Measurements from ENCODE around the gene ZNF316.
A peak's percentile ranks its signal among the peaks of the same experiment; 100 is the strongest.
"Not testable (repeated sequence)": the region's sequence is repeated elsewhere in the genome, so short reads cannot be mapped to it uniquely, and the experiment has no call there.

The ZNF316 gene

DNA sequence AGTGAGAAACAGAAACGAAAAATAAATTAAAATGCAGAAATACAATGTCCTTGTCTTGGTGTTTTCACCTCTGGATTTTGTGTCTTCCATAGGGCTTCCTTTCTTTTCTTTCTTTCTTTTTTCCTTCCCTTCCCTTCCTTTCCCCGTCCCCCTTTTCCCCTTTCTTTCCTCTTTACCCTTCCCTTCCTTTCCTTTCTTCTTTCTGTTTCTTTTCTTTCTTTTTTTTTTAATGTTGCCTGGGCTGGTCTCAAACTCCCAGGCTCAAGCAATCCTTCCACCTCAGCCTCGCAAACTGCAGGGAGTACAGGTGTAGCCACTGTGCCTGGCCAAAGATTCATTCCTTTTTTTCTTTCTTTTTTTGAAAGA lies 12.9 kb upstream of the ZNF316 start:
- no peaks in the 10 kb centered on the region for H3K9me3 Mint-ChIP-seq
- H3K36me3 Mint-ChIP-seq (ENCODE audit: low read depth): peaks cover 21% of the 10 kb centered on the region
- H3K27me3 Mint-ChIP-seq (ENCODE audit: low read depth): no peaks in the 10 kb centered on the region
- no peak overlapping the region for H3K27ac Mint-ChIP-seq
- H3K4me1 Mint-ChIP-seq: no peaks in the 10 kb centered on the region
- H3K4me3 Mint-ChIP-seq: no peak overlapping the region
- TF ChIP-seq, protein P1, sequence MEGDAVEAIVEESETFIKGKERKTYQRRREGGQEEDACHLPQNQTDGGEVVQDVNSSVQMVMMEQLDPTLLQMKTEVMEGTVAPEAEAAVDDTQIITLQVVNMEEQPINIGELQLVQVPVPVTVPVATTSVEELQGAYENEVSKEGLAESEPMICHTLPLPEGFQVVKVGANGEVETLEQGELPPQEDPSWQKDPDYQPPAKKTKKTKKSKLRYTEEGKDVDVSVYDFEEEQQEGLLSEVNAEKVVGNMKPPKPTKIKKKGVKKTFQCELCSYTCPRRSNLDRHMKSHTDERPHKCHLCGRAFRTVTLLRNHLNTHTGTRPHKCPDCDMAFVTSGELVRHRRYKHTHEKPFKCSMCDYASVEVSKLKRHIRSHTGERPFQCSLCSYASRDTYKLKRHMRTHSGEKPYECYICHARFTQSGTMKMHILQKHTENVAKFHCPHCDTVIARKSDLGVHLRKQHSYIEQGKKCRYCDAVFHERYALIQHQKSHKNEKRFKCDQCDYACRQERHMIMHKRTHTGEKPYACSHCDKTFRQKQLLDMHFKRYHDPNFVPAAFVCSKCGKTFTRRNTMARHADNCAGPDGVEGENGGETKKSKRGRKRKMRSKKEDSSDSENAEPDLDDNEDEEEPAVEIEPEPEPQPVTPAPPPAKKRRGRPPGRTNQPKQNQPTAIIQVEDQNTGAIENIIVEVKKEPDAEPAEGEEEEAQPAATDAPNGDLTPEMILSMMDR (IDR thresholded peaks at IDR 0.05; ENCODE audit: unreplicated experiment in 3 of 3): no peak

DNA sequence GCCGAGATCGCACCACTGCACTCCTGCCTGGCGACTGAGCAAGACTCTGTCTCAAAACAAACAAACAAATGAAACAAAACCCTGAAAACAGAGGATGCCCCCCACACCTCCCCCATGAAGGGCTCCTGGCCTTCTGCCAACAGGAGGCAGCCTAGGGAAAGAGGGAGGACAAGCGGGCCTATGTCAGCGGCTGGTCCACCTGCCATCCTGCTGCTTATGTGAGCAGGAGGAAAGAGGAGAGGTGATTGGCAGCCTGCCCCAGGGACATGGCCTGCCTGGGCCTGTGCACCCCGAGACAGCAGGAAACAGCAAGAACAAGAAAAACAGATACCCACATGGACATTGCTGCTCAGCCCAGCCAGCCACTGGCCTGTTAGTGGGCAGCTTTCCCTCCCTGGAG lies 9.1 kb upstream of the ZNF316 start:
- Mint-ChIP-seq H3K27ac (no peak overlapping the region), H3K27me3 (ENCODE audit: low read depth) (no peaks in the 10 kb centered on the region), H3K4me1 (no peaks in the 10 kb centered on the region), H3K9me3 (no peaks in the 10 kb centered on the region), H3K36me3 (ENCODE audit: low read depth) (peaks cover 9% of the 10 kb centered on the region), H3K4me3 (no peak overlapping the region)
- TF ChIP-seq, protein P1 (IDR thresholded peaks at IDR 0.05; ENCODE audit: unreplicated experiment in 3 of 3): no peak

DNA sequence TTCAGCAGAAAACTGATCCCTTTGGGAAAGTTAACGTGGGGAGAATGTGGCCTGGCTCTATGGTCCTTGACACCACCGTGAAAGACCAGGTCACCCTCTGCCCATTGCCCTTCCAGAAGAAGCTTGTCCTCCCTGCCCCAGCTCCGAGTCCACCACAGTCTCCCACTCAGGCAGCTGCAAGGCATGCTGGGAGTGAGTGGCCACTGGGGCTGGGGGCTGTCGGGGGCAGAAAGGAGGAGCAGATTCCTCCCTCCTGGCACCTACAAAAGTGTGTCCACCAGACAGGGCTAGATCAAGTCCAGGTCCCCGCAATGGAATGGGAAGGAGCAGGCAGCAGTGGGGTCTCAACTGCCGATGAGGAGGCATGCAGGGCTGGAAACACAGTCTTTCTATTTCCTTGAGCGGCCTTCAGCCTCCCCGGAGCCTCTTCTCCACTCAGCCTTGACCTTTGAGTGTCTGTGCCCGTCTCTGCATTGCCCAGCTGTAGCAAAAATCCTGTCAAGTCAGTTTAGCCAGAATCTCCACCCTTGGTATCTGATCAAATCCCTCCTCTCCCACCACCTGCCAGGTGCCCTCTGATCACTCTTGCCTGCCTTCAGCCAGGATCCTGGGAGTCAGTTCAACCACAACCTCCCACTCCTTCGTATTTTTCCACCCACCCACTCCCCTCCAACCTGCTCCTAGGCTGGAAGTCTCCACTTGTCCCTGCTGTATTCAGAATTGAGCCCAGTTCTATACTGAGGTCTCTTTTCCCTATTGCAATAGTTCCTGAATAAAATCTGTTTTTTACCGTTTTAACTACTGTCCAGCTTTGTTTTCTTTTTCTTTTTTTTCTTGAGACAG lies 6.9 kb upstream of the ZNF316 start:
- Mint-ChIP-seq H3K27ac (peak overlapping the region in 1 of 3 experiments; percentile 31), H3K9me3 (no peaks in the 10 kb centered on the region), H3K4me1 (no peaks in the 10 kb centered on the region), H3K36me3 (ENCODE audit: low read depth) (no peaks in the 10 kb centered on the region), H3K27me3 (ENCODE audit: low read depth) (no peaks in the 10 kb centered on the region), H3K4me3 (peak overlapping the region in 1 of 3 experiments; percentile 21)
- TF ChIP-seq, protein P1 (IDR thresholded peaks at IDR 0.05; ENCODE audit: unreplicated experiment in 3 of 3): no peak

DNA sequence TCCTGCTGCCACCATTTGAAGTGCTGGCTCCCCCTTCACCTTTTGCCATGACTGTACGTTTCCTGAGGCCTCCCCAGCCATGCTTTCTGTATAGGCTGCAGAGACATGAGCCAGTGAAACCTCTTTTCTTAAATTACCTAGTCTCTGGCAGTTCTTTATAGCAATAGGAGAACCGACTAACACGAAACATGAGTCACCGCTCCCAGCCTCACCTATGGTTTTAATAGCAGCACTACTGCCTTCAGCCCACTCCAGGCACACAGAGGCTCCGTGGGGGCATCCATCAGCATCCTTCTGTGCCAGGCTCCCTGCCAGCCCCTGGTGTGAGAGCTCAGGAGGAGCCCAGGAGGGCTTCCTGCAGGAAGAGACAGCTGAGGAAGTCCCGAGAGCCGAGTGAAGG lies 5.5 kb upstream of the ZNF316 start:
- H3K4me1 Mint-ChIP-seq: no peaks in the 10 kb centered on the region
- TF ChIP-seq, protein P1 (IDR thresholded peaks at IDR 0.05; ENCODE audit: unreplicated experiment in 3 of 3): no peak
- no peaks in the 10 kb centered on the region for H3K27me3 Mint-ChIP-seq (ENCODE audit: low read depth)
- no peaks in the 10 kb centered on the region for H3K9me3 Mint-ChIP-seq
- no peak overlapping the region for H3K27ac Mint-ChIP-seq
- H3K36me3 Mint-ChIP-seq (ENCODE audit: low read depth): no peaks in the 10 kb centered on the region
- H3K4me3 Mint-ChIP-seq: no peak overlapping the region

DNA sequence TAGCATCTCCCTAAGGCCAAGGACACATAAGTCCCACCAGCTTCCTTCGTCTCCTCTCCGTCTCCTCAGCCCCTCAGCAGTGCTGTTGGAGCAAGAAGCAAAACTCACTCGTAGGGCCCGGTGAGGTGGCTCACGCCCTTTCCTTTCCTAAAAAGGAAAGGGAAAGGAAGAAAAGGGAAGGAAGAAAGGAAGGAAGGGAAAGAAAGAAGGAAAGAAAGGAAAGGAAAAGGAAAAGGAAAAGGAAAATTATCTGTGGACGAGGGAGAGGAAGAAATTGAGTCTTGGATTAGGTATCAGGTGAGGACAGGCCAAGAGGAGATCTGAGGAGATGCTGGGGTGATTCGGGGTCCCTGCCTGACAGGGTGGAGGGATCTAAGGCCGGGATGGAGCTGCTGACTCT lies 3.1 kb upstream of the ZNF316 start:
- TF ChIP-seq, protein P1 (IDR thresholded peaks at IDR 0.05; ENCODE audit: unreplicated experiment in 3 of 3): no peak
- Mint-ChIP-seq H3K27ac (peak overlapping the region in 1 of 3 experiments; percentile 7), H3K36me3 (ENCODE audit: low read depth) (peaks cover 5% of the 10 kb centered on the region), H3K27me3 (ENCODE audit: low read depth) (no peaks in the 10 kb centered on the region), H3K4me3 (peak overlapping the region; percentile 65 to 75 (median 75)), H3K9me3 (no peaks in the 10 kb centered on the region), H3K4me1 (peaks cover 7% of the 10 kb centered on the region)

DNA sequence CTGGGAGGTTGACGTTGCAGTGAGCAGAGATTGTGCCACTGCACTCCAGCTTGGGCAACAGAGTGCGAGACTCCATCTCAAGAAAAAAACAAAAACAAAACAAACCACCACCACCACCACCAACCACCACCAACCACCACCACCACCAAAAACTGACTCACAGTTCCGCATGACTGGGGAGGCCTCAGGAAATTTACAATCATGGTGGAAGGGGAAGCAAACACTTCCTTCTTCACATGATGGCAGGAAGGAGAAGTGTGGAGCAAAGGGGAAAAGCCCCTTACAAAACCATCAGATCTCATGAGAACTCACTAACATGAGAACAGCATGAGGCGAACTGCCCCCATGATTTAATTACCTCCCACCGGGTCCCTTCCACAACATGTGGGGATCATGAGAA lies 2.1 kb upstream of the ZNF316 start:
- H3K27me3 Mint-ChIP-seq (ENCODE audit: low read depth); H3K9me3 Mint-ChIP-seq: not testable (repeated sequence)
- Mint-ChIP-seq H3K4me1 (peaks cover 12% of the 10 kb centered on the region), H3K4me3 (peak overlapping the region; percentile 83 to 85 (median 84)), H3K36me3 (ENCODE audit: low read depth) (peaks cover 15% of the 10 kb centered on the region), H3K27ac (peak overlapping the region in 1 of 3 experiments; percentile 11)

Data from nephron (organoid).